Renal cortical epithelial cell (primary cell): Measurements from ENCODE around the gene ZNF10. TPM values are rescaled to one million over a fixed set of nuclear protein-coding genes. Genes with fewer than 3 reads are reported as not detected.

ENCODE experiments used
- DNase-seq: peaks from one replicate; pipeline ENCODE4 v3.0.0-alpha.2; 2011; ENCODE audit warnings: low read depth
- total RNA-seq: library from RNA; depleted of rRNA; stranded (reverse); fragments of >200 nt; gene quantifications from 2 replicates; pipeline ENCODE4 v1.2.3, GENCODE V29; 2014

Gene ZNF10
- 5.9 and 18.1 TPM in 2 replicates for total RNA-seq

DNA sequence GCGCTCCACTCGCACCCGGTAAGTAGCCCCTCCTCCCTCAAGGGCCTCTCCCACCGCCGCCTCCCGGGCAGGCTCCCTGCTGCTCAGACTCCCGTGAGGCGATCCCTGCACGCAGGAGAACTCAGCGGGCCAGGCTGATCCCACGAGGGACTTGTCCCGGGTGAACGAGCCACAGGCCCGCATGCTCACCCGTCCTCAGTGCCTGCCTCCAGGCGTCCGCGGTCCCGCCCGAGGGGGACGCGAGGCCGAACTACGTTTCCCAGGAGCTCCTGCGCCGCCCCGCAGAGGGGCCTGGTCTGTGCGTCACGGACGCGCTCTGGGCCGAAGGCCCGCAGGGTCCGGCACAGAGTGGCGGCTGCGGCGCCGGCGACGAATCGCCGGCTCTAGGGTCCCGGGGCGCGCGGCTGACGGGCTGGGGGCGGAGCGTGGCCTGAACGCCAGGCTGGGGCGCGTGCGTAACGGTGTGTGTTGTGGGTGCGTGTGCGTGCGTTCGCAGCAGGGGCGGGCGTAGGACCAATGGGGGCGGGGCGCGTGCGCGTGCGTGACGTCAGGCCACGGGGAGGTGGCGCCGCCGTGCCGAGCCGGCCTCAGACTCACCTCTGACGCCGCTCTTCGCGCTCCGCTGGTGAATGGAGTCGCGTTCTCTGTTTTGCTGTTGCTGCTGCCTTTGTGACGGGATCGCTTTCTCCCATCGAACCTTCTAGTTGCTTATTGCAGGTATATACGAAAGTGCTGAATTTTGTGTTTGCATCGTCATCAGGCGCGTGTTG, at the start of gene ZNF10, which contains the start of gene ZNF891:
Gene ZNF10, plus strand, starts transcription at position 590 of the 770 bp plus-strand sequence. CDS start 13,866 bp downstream, outside the sequence.
Gene ZNF891, minus strand, starts transcription at position 237 of the 770 bp plus-strand sequence. CDS start 8,356 bp downstream, outside the sequence.
- peak; percentile 79 for DNase-seq

DNA sequence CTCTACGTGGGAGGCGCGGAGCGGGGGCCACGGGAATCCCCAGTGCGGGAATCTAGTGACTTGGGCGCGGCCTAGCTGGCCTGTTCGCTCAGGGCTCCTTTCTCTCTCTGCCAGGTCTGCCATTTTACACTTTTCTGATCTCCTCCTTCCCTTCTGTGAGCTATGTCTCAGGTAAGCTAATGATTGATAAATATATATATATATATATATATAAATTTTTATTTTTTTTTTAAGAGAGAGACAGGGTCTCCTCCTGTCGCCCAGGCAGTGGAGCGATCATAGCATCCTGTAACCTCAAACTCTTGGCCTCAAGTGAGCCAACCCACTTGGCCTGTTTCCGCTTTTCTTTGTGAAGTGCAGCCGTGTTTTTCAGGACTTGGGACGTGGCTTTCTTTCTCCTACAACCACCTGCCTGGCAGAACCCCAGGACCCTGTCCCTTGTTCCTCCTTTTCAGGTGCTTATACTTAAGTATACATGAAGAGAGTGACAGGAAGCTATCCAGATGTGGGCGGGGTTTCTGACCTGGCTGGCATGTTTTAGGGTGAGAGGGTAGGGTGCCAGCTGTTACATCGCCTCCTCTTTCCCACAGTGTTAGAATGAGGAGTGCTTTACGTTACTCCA, 49.2 kb upstream of the ZNF10 start:
- no peak for DNase-seq

DNA sequence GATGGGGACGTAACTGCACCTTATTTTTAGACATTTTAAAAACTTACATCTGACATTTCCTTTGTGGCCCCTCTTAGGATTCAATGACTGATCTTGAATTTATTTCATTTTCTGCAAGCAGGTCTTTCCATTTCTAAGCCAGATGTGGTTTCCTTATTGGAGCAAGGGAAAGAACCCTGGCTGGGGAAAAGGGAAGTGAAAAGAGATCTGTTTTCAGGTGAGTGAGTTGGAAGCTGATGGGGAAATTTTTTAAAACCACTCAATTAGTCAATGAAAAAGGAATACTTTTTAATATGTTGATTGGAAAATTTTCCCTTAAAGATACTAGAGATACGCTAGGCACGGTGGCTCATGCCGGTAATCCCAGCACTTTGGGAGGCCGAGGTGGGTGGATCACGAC, 47.1 kb upstream of the ZNF10 start:
- no peak for DNase-seq

DNA sequence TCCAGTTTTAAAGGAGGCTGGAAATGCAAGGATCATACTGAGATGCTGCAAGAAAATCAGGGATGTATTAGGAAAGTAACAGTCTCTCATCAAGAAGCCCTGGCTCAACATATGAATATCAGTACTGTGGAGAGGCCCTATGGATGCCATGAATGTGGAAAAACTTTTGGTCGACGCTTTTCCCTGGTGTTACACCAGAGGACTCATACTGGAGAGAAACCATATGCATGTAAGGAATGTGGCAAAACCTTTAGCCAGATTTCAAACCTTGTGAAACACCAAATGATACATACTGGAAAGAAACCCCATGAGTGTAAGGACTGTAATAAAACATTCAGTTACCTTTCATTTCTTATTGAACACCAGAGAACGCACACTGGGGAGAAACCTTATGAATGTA, 24.8 kb upstream of the ZNF10 start:
- no peak for DNase-seq

DNA sequence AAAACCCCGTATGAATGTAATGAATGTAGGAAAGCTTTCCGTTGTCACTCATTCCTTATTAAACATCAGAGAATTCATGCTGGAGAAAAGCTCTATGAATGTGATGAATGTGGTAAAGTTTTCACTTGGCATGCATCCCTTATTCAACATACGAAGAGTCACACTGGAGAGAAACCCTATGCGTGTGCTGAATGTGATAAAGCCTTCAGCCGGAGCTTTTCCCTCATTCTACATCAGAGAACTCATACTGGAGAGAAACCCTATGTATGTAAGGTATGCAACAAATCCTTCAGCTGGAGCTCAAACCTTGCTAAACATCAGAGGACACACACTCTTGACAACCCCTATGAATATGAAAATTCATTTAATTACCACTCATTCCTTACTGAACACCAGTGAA, 24.2 kb upstream of the ZNF10 start:
- no peak for DNase-seq

DNA sequence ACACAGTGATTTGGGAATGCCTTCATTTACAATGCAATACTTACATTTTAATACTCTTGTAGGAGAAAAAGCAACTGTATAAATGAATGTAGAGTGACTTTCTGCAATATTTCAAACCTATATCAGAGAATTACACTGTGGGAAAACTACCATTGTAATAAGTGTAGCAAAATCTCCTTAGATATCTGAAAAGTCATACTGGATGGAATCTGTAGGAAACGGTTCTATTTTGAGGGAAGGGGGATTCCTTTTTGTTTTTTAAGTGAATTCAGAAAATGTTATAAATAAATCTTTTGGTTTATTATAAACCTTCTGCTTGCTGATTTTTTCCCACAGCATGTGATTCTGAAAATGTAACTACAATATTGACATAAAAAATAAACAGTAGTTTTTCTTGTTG, 23.3 kb upstream of the ZNF10 start:
- no peak for DNase-seq

DNA sequence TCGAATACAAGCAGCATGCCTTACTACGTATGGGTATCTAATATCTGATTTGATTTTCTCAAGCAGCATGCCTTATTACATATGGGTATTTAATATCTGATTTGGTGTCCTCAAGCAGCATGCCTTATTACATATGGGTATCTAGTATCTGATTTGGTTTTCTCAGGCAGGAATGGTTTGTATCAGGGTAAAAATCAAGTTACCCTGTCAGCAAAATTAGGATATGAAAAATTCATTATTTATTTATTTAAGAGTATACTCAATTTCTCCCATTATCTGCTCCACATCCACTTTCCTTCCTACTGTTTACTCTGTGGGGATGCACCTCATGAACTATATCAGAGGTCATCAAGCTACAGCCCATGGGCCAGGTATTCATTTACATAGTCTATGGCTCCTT, 22.3 kb upstream of the ZNF10 start:
- no peak for DNase-seq

DNA sequence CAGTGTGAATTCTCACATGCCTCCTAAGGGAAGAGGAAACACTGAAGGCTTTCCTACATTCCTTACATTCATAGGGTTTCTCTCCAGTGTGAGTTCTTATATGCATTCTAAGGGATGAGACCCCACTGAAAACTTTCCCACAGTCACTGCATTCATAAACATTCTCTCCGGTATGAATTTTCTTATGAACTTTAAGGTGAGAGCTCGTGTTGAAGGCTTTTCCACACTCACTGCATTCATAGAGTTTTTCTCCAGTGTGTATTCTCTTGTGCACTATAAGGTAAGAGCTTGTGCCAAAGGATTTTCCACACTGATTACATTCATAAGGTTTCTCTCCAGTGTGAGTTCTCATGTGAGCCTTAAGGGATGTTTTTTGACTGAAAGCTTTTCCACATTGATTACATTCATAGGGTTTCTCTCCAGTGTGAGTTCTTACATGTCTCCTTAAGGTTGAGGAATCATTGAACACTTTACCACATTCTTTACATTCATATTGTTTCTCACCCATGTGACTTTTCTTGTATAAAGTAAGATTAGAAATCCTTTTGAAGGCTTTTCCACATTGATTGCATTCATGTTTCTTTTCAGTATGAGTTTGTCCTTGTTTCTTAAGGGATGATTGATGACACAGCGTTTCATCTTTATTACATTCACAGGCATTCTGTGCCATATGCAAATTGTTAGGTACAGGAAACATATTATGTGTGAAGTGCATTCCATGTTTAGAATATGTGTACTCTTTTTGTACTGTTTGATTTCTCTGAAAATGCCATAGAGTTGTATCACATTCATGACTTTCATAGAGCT, 9.8 kb upstream of the ZNF10 start:
- DNase-seq, result peak; percentile 2

DNA sequence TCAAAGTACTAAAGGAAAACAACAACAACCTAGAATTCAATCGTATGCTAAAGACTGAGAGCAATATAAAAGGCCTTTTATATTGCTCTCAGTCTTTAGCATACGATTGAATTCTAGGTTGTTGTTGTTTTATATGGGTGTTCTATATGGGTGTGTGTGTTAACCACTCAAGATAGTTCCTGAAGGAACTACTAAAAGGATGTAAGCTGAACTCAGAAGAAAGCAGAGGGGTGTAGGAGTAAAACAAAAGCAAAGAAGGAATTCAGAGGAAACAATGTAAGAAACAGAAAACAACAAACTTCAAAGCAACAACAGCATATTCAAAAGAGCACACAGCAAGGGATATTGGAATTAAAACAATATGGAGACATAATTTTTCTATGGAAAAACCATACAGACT, 5.8 kb upstream of the ZNF10 start:
- DNase-seq, result no peak

DNA sequence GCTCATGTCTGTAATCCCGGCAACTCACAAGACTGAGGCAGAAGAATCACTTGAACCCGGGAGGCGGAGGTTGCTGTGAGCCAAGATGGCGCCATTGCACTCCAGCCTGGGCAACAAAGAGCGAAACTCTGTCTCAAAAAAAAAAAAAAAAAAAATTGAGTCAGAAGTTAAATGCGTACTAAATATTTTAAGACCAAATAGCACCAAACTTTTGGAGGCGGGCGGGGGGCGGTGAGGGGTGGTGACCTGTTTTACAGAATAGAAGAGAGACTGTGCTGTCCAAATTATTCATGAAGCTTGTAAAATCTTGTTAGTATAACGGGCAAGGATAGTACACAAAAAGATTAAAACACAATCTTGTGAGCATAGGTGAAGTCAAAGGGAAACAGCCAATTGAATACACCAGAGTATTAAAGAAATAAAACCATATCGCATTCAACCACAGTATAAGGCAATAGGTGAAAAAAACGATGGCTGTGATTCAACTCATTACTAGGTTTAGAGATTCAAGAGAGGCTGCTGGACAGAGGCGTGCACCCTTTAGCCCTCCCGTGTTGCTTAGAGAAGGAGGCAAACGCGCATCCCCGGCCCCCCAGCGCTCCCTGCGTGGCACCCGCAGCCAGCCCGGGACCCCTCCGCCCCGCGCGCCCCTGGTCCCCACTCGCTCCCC, 924 bp upstream of the ZNF10 start:
- peak; percentile 36 for DNase-seq

DNA sequence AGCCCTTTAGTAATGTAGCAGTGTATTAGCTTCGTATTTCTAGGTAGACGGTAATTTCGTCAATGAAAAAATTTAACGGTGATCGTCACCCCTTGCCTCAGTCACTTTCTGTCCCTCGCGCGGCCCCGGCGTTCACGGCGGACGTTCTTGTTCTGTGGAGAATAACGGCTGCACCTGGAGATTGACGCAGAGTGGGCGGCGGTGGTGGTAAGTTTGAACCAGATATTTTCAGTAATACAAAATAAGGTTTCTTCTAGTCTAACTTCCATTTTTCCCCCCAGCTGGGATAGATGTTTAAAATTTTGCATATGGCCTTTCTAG, 341 bp downstream of the ZNF10 start:
- no peak for DNase-seq

DNA sequence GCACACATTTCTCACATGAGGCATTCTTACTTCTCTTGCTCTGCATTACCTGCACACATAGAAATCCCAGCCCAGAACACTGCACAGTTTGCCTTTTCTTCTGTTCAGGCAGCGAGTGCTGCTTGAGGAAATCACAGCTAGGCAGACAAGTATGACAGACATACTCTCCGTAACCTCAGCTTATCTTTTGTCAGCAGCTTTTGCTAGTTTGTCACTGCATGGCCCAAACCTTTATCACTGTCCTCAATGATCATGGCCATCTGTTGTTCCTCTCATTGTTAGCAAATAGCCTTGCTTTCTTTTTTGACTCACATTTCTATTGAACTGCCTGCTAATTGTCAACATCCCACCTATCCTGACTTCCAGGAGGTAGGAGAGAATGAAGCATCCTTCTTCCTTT, 5.3 kb downstream of the ZNF10 start:
- DNase-seq, result no peak

DNA sequence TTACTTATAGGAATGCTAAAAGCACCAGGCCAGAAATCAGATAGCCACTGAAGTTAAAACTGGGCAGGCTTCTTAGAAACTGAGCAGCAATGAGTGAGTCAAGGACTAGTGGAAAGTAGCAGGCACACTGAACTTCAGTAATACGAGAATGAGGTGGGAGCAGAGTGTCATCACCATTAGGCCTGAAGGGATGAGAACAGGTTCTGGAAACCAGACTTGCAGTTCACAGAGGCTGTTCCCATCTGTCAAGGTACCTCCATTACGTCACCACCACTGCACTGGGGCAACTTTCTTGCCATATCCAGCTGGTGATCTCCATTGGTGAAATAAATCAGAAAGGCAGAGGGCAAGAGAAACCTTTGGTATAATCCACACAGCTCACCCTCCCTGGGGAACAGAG, 15.6 kb downstream of the ZNF10 start:
- no peak for DNase-seq

DNA sequence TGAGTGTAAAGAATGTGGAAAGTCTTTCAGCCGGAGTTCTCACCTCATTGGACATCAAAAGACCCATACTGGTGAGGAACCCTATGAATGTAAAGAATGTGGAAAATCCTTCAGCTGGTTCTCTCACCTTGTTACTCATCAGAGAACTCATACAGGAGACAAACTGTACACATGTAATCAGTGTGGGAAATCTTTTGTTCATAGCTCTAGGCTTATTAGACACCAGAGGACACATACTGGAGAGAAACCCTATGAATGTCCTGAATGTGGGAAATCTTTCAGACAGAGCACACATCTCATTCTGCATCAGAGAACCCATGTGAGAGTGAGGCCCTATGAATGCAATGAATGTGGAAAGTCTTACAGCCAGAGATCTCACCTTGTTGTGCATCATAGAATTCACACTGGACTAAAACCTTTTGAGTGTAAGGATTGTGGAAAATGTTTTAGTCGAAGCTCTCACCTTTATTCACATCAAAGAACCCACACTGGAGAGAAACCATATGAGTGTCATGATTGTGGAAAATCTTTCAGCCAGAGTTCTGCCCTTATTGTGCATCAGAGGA, 25.8 kb downstream of the ZNF10 start:
- DNase-seq, result peak; percentile 5

DNA sequence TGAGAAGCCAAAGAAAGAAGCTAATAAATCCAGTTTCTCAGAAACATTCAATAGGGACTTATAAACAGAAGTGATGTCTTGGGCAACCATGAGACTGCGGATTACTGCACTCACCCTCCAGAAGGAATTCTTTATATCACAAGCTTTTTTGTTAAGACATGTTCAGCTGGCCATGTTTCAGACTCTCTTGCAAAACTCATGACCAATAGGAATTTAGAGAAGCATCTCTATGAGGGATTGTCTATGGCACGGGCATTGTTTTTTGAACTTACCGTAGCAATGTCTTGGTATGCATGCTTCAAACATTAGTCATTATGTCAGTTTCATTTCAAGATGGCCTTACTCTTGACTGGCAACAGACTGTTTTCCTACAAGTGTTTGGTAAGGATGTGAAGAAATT, 35.3 kb downstream of the ZNF10 start:
- no peak for DNase-seq

DNA sequence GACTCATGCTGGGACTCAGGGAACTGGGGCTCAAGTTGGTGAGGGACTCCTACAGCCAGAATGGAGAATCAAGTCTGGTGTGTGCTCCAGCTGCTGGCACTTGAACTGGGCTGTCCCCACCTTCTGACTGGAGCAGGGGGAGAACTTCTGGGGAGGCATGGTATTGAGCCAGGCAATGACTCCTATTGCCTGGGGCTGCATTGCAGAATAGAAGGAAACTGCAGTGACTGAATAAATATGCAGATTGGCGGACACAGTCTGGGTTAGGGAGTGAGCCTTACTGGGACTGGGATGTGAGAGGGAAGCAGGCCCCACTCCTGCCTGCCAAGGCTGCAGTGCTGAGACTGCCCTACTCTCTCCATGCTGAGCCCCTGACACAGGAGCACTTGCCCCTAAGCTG, 42.1 kb downstream of the ZNF10 start:
- DNase-seq, result no peak

DNA sequence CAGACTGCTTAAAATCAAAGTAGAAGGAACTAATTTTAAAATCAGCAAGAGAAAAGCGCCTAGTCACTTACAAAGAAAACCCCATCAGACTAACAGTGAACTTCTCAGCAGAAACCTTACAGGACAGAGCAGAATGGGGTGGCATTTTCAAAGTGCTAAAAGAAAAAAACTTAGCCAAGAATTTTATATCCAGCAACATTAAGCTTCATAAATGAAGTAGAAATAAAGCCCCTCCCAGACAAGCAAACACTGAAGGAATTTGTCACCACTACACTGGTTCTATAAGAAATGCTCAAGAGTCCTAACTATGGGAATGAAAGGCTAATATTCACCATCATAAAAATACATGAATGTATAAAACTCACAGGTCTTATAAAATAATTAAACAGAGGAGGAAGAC, 44.5 kb downstream of the ZNF10 start:
- no peak for DNase-seq

DNA sequence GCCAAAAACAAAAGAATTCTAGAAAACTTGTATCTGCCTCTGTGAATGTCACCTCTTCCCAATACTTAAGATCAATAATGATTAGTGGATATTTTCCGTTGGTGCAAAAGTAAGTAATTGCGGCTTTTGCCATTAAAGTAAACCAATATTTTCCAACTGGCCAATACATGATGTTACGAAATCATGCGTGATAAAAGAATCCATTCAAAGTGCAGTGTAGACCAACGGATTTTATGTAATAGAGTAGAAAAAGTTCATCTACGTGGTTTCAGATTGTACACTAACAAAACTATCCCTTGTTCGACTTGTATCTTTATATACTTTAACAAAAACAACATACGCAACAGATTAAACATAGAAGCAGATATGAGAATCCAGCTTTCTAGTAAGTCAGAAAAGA, 50.2 kb downstream of the ZNF10 start:
- DNase-seq, result no peak

DNA sequence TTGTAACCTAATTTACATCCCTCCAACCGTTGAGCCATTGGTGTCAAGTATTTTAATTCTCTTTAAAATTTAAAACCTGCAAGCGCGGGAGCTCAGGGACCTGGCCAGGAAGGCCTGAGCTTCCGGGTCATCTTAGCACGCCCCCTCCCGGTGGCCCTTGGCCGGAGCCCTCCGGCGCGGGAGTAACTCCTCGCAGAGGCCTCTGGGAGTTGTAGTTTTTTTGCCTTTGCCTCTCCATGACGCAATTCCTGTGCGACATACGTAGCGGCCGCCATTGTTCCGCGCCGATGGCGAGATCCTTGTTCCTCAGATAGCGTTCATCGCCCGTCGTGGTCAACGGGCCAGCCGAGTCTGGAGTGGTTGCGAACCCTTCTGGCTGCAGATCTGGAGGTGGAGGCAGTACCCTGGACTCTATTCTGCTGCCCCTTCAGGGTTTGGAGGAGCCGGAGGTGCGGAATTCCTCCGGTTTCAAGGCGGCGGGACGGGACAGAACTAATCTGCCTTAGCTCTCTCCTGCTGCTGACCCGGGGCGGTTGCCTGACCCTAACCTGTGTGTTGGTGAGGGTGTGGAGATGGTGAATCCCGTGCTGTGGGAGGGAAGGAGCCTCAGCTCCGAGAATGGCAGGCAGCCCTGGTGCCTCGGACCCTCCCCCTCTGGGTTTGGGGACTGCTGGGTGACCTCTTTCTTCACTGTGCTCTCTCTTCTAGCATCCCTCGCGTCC, 51.0 kb downstream of the ZNF10 start, which contains the start of gene ZNF268:
Gene ZNF268, plus strand, starts transcription at position 258 of the 722 bp plus-strand sequence. CDS start 503 bp downstream, outside the sequence.
- DNase-seq, result peak; percentile 85

DNA sequence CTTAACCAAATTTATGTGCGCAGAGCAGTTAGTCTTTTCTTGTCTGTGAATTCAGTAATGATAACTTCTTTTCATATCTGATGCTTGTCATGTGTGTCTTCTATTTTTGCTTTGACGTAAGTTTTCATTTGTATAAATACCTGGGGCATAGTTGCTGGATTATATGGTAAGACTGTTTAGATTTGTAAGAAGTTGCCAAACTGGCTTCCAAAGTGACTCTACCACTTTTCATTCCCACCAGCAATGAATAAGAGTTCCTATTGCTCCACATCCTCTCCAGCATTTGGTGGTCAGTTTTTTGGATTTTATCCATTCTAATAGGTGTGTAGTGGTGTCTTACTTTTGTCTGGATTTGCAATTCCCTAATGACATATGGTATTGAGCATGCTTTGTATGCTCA, 59.7 kb downstream of the ZNF10 start:
- no peak for DNase-seq

DNA sequence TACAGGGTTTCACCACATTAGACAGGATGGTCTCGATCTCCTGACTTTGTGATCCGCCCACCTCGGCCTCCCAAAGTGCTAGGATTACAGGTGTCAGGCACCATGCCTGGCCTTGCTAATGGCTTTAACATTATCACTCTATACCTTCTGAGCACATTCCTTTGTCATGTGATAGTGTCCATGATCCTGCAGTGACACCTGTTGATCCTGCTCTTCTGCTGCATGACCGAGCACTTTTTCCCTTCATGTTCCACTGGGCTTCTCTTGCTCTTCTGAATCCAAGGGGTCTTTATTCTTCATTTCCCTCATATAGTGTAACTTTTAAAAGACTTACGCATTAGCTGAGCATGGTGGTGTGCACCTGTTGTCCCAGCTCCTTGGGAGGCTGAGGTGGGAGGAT, 62.4 kb downstream of the ZNF10 start:
- no peak for DNase-seq
